GM21717 (cell line): ENCODE measurements around the gene WRAP73.
"Not testable (repeated sequence)": the region's sequence is repeated elsewhere in the genome, so short reads cannot be mapped to it uniquely, and the experiment has no call there.

Source experiments
- ATAC-seq: cut with Tn5 transposase; IDR thresholded peaks from one replicate; pipeline ENCODE4 v1.9.1; 2021; ENCODE audit warnings: mild to moderate bottlenecking, moderate library complexity; ENCODE audit not compliant: unreplicated experiment

The WRAP73 gene

GRCh38 chr1:3631320-3632260 lies 18.3 kb downstream of the WRAP73 start:
- ATAC-seq = no peak

DNA sequence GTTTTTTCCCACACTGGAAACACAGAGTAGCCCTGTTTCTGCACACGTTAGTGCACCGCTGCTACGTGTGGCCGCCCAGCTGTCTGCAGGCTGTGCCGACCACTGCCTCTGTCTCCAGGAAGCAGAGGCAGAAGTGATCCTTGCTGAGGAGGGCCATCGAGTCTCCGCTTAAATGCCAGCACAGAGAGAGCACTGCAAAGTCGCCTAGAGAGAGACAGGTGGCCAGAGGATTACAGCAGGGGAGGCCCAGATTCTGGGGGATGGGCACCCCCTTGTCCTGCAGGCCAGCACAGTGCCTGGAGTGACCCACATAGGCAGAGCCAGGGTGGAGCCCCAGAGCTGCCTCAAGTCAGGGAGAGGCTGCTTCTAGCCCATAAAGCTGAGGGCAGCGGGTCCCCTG lies 19.0 kb downstream of the WRAP73 start:
- ATAC-seq = no peak

DNA sequence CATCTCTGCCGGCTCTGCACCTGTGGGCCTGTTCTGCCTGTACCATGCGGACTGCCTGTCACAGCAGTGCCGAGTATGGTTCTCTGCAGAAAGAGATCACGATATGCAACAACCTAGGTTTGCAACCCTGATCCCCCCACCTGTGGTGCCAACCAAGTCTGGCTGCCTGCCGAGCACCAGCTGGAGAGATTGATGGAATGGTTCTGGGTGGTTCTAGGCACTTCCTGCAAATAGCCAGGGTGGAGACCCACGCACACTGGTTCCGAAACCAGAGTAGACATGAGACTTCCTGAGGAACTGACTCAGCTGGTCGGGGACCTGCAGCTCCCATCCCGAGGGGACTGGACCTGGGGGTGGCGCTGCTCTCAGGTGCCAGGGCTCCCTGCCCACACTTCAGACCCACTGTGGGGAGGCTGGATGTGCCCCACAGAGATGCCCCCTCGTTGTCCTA lies 19.7 kb downstream of the WRAP73 start:
- ATAC-seq = no peak

GRCh38 chr1:3629561-3630160 lies 20.2 kb downstream of the WRAP73 start:
- no peak for ATAC-seq

- ATAC-seq = no peak
Measured at GRCh38 chr1:3628445-3628844, 21.5 kb downstream of the WRAP73 start.

- ATAC-seq = no peak
Measured at GRCh38 chr1:3627515-3628253, 22.2 kb downstream of the WRAP73 start.

DNA sequence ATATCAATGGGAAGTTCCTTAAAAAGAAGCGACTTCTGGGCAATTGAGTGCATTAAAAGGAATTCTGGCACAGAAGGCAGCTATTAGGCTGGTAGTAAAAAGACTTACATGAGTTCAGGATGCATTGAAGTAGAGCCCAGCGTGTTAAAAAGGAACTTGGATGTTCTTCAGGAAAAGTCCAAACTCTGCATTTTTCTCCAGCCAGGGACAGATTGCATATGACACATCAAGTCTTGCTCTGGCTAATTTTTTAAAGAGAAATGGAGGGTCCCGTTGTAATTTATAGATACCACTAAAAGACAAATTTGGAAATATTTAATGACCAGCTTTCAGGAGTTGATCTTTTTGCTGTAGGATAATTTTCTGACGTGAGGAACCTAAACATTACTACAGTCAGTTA lies 23.9 kb downstream of the WRAP73 start:
- ATAC-seq = no peak

GRCh38 chr1:3625151-3625907 lies 24.6 kb downstream of the WRAP73 start:
- ATAC-seq = peak; percentile 17

GRCh38 chr1:3624200-3625136 lies 25.4 kb downstream of the WRAP73 start, which contains the start of gene TPRG1L:
Gene TPRG1L, plus strand, starts transcription at chr1:3625015. Its CDS starts 58 bp downstream, at chr1:3625073.
- peak; percentile 89 for ATAC-seq

DNA sequence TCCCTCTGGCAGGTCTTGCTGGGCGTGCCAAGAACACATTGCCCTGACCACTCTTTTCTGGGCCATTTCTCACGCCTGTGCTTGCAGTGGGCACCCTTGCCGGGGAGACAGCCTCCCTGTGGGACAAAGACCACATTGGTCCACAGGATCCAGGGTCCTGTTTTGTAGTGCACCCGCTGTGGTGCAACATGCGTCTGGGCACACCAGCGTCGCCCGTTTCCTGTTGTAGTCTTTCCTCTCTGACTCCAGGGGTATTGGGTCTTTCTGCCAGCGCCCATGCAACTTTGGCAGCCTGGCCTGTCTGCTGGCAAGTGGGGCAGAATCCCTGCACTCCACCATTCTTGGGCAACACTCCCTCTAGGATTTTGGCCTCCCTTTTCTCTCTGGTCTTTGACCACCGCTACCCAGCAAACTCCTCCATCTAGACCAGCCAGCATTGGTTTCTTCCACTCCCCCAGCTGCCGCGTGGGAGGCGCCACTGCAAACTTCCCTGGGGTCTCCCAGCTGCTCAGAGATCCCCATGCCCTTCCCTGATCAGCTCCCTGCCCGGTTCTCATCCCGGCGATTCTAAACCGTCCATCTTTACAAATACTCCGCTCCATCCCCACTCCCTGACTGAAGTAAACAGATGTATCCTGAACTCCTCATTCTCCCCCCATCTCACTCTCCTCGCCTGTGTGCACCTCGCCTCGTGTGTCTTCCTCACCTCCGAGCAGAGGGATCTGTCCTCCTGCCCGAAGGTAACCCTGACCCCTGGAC lies 26.3 kb downstream of the WRAP73 start:
- no peak for ATAC-seq

DNA sequence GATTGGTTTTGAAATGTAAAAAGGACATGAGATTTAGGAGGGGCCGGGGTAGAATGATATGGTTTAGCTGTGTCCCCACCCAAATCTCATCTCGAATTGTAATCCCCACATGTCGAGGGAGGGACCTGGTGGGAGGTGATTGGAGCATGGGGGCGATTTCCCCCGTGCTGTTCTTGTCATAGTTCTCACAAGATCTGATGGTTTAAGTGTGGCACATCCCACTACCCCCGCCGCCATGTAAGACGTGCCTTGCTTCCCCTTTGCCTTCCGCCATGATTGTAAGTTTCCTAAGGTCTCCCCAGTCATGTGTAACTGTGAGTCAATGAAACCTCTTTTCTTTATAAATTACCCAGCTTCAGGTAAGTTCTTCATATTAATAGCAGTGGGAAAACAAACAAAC lies 27.8 kb downstream of the WRAP73 start:
- ATAC-seq = not testable (repeated sequence)

- ATAC-seq = not testable (repeated sequence)
Measured at GRCh38 chr1:3621151-3621671, 28.7 kb downstream of the WRAP73 start.

DNA sequence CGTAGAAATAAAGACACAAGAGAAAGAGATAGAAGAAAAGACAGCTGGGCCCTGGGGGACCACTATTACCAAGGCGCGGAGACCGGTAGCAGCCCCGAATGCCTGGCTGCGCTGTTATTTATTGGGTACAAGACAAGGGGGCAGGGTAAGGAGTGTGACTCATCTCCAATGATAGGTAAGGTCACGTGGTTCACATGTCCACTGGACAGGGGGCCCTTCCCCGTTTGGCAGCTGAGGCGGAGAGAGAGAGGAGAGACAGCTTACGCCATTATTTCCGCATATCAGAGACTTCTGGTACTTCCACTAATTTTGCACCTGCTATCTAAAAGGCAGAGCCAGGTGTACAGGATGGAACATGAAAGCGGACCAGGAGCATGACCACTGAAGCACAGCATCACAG lies 29.2 kb downstream of the WRAP73 start:
- ATAC-seq = no peak

DNA sequence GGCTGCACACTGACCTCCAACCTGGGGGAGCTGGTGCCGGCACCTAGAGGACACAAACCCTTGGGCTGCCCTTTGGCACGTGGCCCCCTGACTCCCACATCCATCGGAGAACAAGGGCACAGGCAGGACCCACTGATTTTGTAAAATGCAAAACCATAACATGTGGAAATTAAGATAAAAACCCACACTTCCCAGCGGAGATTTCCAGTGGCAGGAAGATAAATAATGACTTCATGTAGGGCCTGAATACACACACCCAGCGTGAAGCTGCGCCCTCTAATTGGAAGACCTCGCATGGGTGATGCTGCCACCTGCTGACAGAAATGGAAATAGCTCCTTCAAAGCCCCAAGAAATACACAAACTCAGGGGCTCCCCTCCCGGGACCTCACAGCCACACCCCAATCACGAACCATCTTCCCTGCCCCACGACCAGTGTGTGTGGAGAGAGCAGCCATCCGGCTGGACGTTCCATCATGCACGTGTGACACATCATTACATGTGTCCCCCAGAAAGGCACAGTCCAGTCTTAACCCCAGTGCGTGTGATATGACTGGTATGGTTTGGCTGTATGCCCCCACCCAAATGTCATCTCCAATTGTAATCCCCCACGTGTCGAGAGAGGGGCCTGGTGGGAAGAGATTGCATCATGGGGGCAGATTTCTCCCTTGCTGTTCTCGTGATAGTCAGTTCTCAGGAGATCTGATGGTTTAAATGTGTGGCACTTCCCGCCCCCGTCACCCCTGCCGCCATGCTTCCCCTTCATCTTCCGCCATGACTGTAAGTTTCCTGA lies 30.8 kb downstream of the WRAP73 start:
- no peak for ATAC-seq

- no peak for ATAC-seq
Measured at GRCh38 chr1:3618531-3618880, 31.4 kb downstream of the WRAP73 start.

GRCh38 chr1:3617806-3618345 lies 32.0 kb downstream of the WRAP73 start:
- ATAC-seq = no peak

- ATAC-seq = no peak
Measured at GRCh38 chr1:3616861-3617260, 33.0 kb downstream of the WRAP73 start.
